K562 (cell line): ENCODE results near the gene AMN1. TPM values are rescaled to one million over a fixed set of nuclear protein-coding genes. Genes with fewer than 3 reads are reported as not detected.

Source experiments
- BMI1 ChIP-seq: fragments of 150-350 bp; IDR thresholded peaks from 2 replicates; pipeline ENCODE4 v1.6.1; 2014; ENCODE audit warnings: low read length
- C11orf30 ChIP-seq: fragments of 450-650 bp; IDR thresholded peaks from 2 replicates; pipeline ENCODE4 v1.6.1; 2016; ENCODE audit warnings: low read depth, mild to moderate bottlenecking
- DPF2 ChIP-seq: fragments of 450-650 bp; IDR thresholded peaks from 2 replicates; pipeline ENCODE4 v1.6.1; 2016
- E2F5 ChIP-seq: sonication (generic); formaldehyde crosslinking; IDR thresholded peaks from 2 replicates; pipeline ENCODE4 v1.8.0; 2022; ENCODE audit warnings: mild to moderate bottlenecking, missing genetic modification reagents
- FOXK2 ChIP-seq, 2 experiments: fragments of 450-650 bp; IDR thresholded peaks in 1 of 2; conservative IDR thresholded peaks in 1 of 2; 2 replicates each; pipeline ENCODE4 v1.6.1; 2016; ENCODE audit warnings: low read depth in 2 of 2, mild to moderate bottlenecking in 1 of 2
- HNRNPLL ChIP-seq: fragments of 200-400 bp; formaldehyde crosslinking; IDR thresholded peaks from 2 replicates; pipeline ENCODE4 v1.6.1; 2017; ENCODE audit warnings: low read length, low read depth, mild to moderate bottlenecking; ENCODE audit not compliant: poor library complexity, severe bottlenecking
- KDM5B ChIP-seq: fragments of 200-600 bp; sonication (generic); IDR thresholded peaks from 2 replicates; pipeline ENCODE4 v1.6.1; 2012; ENCODE audit warnings: low read depth, mild to moderate bottlenecking, moderate library complexity, low read length, control low read depth, inconsistent platforms; ENCODE audit not compliant: insufficient replicate concordance
- MED1 ChIP-seq: sonication (generic); formaldehyde crosslinking; IDR thresholded peaks from 2 replicates; pipeline ENCODE4 v1.8.1; 2023; ENCODE audit warnings: missing genetic modification reagents, borderline replicate concordance
- MTF1 ChIP-seq: fragments of 250-450 bp; sonication (Bioruptor Pico); IDR thresholded peaks from 2 replicates; pipeline ENCODE4 v1.9.0; 2021; ENCODE audit warnings: moderate library complexity, mild to moderate bottlenecking, inconsistent platforms, borderline replicate concordance
- NCOA1 ChIP-seq: fragments of 450-650 bp; IDR thresholded peaks from 2 replicates; pipeline ENCODE4 v1.6.1; 2016; ENCODE audit warnings: low read depth
- NEUROD1 ChIP-seq: fragments of 150-350 bp; IDR thresholded peaks from 2 replicates; pipeline ENCODE4 v1.6.1; 2014; ENCODE audit warnings: borderline replicate concordance, low read length, low read depth; ENCODE audit not compliant: partially characterized antibody
- NFIX ChIP-seq: fragments of 250-450 bp; sonication (Bioruptor Pico); IDR thresholded peaks from 2 replicates; pipeline ENCODE4 v1.4.0; 2020; ENCODE audit warnings: low read depth, mild to moderate bottlenecking, moderate library complexity
- PKNOX1 ChIP-seq: fragments of 450-650 bp; IDR thresholded peaks from 2 replicates; pipeline ENCODE4 v1.6.1; 2016
- POLR3A ChIP-seq: IDR thresholded peaks from 2 replicates; pipeline ENCODE4 v1.6.1; 2011; ENCODE audit warnings: borderline replicate concordance, mild to moderate bottlenecking, moderate library complexity; ENCODE audit not compliant: insufficient read length, insufficient read depth; ENCODE audit errors: extremely low read depth
- RFX5 ChIP-seq: IDR thresholded peaks from 2 replicates; pipeline ENCODE4 v1.6.1; 2011; ENCODE audit warnings: low read depth, mild to moderate bottlenecking, improper control_type of control experiment, low read length
- SMARCB1 ChIP-seq: IDR thresholded peaks from 2 replicates; pipeline ENCODE4 v1.6.1; 2011; ENCODE audit warnings: improper control_type of control experiment, low read depth; ENCODE audit not compliant: insufficient read length
- SNAPC5 ChIP-seq: fragments of 250-450 bp; sonication (Bioruptor Pico); IDR thresholded peaks from 2 replicates; pipeline ENCODE4 v1.8.0; 2021; ENCODE audit warnings: moderate library complexity, mild to moderate bottlenecking, inconsistent platforms
- SPI1 ChIP-seq: IDR thresholded peaks from 2 replicates; pipeline ENCODE4 v1.6.1; 2011; ENCODE audit warnings: low read depth, low read length, control low read depth, borderline replicate concordance
- SRSF1 ChIP-seq: fragments of 200-400 bp; formaldehyde crosslinking; IDR thresholded peaks from 2 replicates; pipeline ENCODE4 v1.6.1; 2017; ENCODE audit warnings: mild to moderate bottlenecking, low read depth, low read length, moderate library complexity
- SRSF3 ChIP-seq: fragments of 200-400 bp; formaldehyde crosslinking; IDR thresholded peaks from 2 replicates; pipeline ENCODE4 v1.6.1; 2016; ENCODE audit warnings: mild to moderate bottlenecking, low read length, moderate library complexity; ENCODE audit not compliant: insufficient read depth
- U2AF1 ChIP-seq: fragments of 200-400 bp; formaldehyde crosslinking; optimal IDR thresholded peaks from 2 replicates; pipeline ENCODE3; 2017; ENCODE audit warnings: mild to moderate bottlenecking, low read depth, low read length, moderate library complexity
- USF2 ChIP-seq: sonication (generic); formaldehyde crosslinking; IDR thresholded peaks from 2 replicates; pipeline ENCODE4 v1.5.0; 2020; ENCODE audit warnings: missing genetic modification reagents
- ZNF224 ChIP-seq: sonication (generic); formaldehyde crosslinking; IDR thresholded peaks from 2 replicates; pipeline ENCODE4 v1.8.0; 2022; ENCODE audit warnings: mild to moderate bottlenecking, missing genetic modification reagents
- ZNF398 ChIP-seq: fragments of 250-450 bp; sonication (Bioruptor Pico); IDR thresholded peaks from 2 replicates; pipeline ENCODE4 v1.8.0; 2021; ENCODE audit warnings: moderate library complexity, mild to moderate bottlenecking, inconsistent platforms
- polyA plus RNA-seq, 8 experiments: library from polyadenylated mRNA; depleted of rRNA in 4 of 8; stranded (reverse) in 5 of 8; unstranded in 3 of 8; fragments of >200 nt; fragmentation: Nextera tagmentation in 2 of 8; fragmentation: Illumina TruSeq in 1 of 8; extraction: Ambion mirVana in 2 of 8; extraction: Trizol in 1 of 8; gene quantifications; 2 replicates each; pipeline versions ENCODE4 v1.2.1 to v1.2.3, GENCODE V29; 2011 to 2014; ENCODE audit warnings: inconsistent platforms in 1 of 8, missing spikeins in 1 of 8
- total RNA-seq, 7 experiments: library from RNA; depleted of rRNA in 6 of 7; stranded (reverse); fragments of >200 nt in 6 of 7; fragmentation: Illumina TruSeq in 2 of 7; extraction: Trizol in 2 of 7; gene quantifications; 2 replicates each; pipeline versions ENCODE4 v1.2.1 to v1.2.3, GENCODE V29; 2011 to 2021; ENCODE audit warnings: low replicate concordance in 1 of 7

Gene AMN1
- total and polyA plus RNA-seq, 9 of the 15 experiments (the other 6 are each of a cell fraction or from before 2014, with no cell fraction given): 5.2 to 27.6 (median 13.0) TPM

- no peak for TF ChIP-seq SRSF1
- no peak for TF ChIP-seq ZNF398 (CRISPR knock-in tag)
- peak; percentile 87 for TF ChIP-seq NEUROD1
- peak; percentile 95 for TF ChIP-seq C11orf30
- peak; percentile 45; the same call in 1 of the 2 replicates for TF ChIP-seq SPI1
- TF ChIP-seq BMI1: no peak
- no peak for TF ChIP-seq SRSF3
- TF ChIP-seq PKNOX1: peak; percentile 81
- no peak for TF ChIP-seq MED1 (CRISPR knock-in tag)
- TF ChIP-seq FOXK2 (conservative IDR thresholded peaks at IDR 0.05 in 1 of 2, IDR thresholded peaks at IDR 0.05 in 1 of 2; ENCODE audit: low read depth in 2 of 2): peak; percentile 82 to 86
- TF ChIP-seq SMARCB1: no peak
- TF ChIP-seq DPF2: peak; percentile 98
- TF ChIP-seq POLR3A: no peak
- no peak for TF ChIP-seq NFIX (CRISPR knock-in tag)
- no peak for TF ChIP-seq HNRNPLL
- TF ChIP-seq NCOA1: peak; percentile 93
- TF ChIP-seq KDM5B: no peak
- no peak for TF ChIP-seq RFX5
- TF ChIP-seq SNAPC5 (CRISPR knock-in tag): no peak
- TF ChIP-seq U2AF1: no peak
- TF ChIP-seq USF2 (CRISPR knock-in tag): no peak
- TF ChIP-seq MTF1: no peak
- TF ChIP-seq E2F5 (CRISPR knock-in tag): no peak
- TF ChIP-seq ZNF224 (CRISPR knock-in tag): no peak
Measured at GRCh38 chr12:31749024-31749704, 20.3 kb upstream of the AMN1 start (continued).
